Kidney (tissue), 14 donors: Measurements from ENCODE around the gene C1QL3. TPM values are rescaled to one million over a fixed set of nuclear protein-coding genes. Genes with fewer than 3 reads are reported as not detected.

Experiments
- DNase-seq, 5 donors: peaks; one replicate each; pipeline ENCODE4 v3.0.0-alpha.2; 2013 to 2020
- FAIRE-seq: peaks from 2 replicates; lab custom pipeline; 2012; peaks lifted over from hg19 to GRCh38; lab: Jason Lieb, UNC
- H3K27ac ChIP-seq, 2 donors: one replicate each; pipeline ENCODE4 v1.7.0; 2013; ENCODE audit warnings: low read depth in 2 of 2, low read length in 2 of 2, inconsistent platforms in 1 of 2
- H3K27me3 ChIP-seq: one replicate; pipeline ENCODE4 v1.7.1; 2013; ENCODE audit warnings: low read length, inconsistent platforms; ENCODE audit not compliant: control insufficient read depth, insufficient read depth
- H3K36me3 ChIP-seq, 3 donors: one replicate each; pipeline versions ENCODE4 v1.7.0 to v1.7.1; 2013; ENCODE audit warnings: low read length in 3 of 3, control low read depth in 1 of 3, inconsistent platforms in 1 of 3; ENCODE audit not compliant: insufficient read depth in 3 of 3, control insufficient read depth in 2 of 3
- H3K4me1 ChIP-seq, 3 donors: one replicate each; pipeline versions ENCODE4 v1.7.0 to v1.7.1; 2013; ENCODE audit warnings: low read length in 3 of 3, inconsistent platforms in 1 of 3, low read depth in 1 of 3; ENCODE audit not compliant: control insufficient read depth in 2 of 3, insufficient read depth in 2 of 3
- H3K4me3 ChIP-seq, 3 donors: one replicate each; pipeline versions ENCODE4 v1.7.0 to v1.8.1; 2013; ENCODE audit warnings: low read length in 3 of 3, control low read depth in 1 of 3, inconsistent platforms in 1 of 3
- H3K9ac ChIP-seq, 3 donors: one replicate each; pipeline versions ENCODE4 v1.7.0 to v1.7.1; 2013; ENCODE audit warnings: low read length in 3 of 3, control low read depth in 1 of 3, inconsistent platforms in 1 of 3
- H3K9me3 ChIP-seq, 3 donors: one replicate each; pipeline versions ENCODE4 v1.7.0 to v1.7.1; 2013; ENCODE audit warnings: low read length in 3 of 3, control low read depth in 1 of 3, inconsistent platforms in 1 of 3; ENCODE audit not compliant: control insufficient read depth in 2 of 3, insufficient read depth in 1 of 3
- CTCF ChIP-seq: IDR thresholded peaks from 3 replicates; pipeline ENCODE4 v1.5.1; 2012; ENCODE audit warnings: mild to moderate bottlenecking, moderate library complexity, borderline replicate concordance; ENCODE audit not compliant: insufficient read depth; ENCODE audit errors: extremely low read depth
- intact Hi-C: fragments of 100-400 bp; cut with DNase I; formaldehyde crosslinking; loops from one replicate; pipeline ENCODE4 v1.11.1; 2022
- polyA plus RNA-seq: library from polyadenylated mRNA; stranded (reverse); fragments of 350-450 nt; fragmentation: Illumina TruSeq; extraction: RNeasy Lipid Tissue Mini Kit (QIAGEN cat#74804); gene quantifications from one replicate; pipeline ENCODE4 v1.2.3, GENCODE V29; 2014; ENCODE audit warnings: low read depth, low replicate concordance; ENCODE audit not compliant: insufficient read depth
- total RNA-seq: library from RNA; stranded (reverse); fragmentation: NEBNext Ultra II Directional; extraction: Animal tissue kit (Norgen Biotek cat#: 25700); gene quantifications from one replicate; pipeline ENCODE4 v1.2.1, GENCODE V29; 2021
- donor health status: control.
- donor health status: control.
- donor health status: control.
- donor health status: control.
- donor health status: control.
- donor health status: DM: yes; HTN: yes; CAD: no.
- donor health status: Normal renal cell carcinoma (clear cell type).

The C1QL3 gene
- total and polyA plus RNA-seq, 2 donors from 2014 or later, result not detected

- H3K36me3 ChIP-seq, result peaks cover 0 to 8% (median 0%) of the 10 kb centered on the region in 3 donors
- peaks cover 0 to 3% (median 0%) of the 10 kb centered on the region in 3 donors for H3K4me1 ChIP-seq
- no peak overlapping the region for H3K9ac ChIP-seq
- no peak overlapping the region for H3K27ac ChIP-seq
- intact Hi-C loops, result no loop called here
- FAIRE-seq, result no peak
- no peaks in the 10 kb centered on the region for H3K9me3 ChIP-seq
- no peaks in the 10 kb centered on the region for H3K27me3 ChIP-seq
- no peak overlapping the region for H3K4me3 ChIP-seq
- TF ChIP-seq CTCF, result no peak
- DNase-seq, result no peak
These were observed 38.3 kb downstream of the C1QL3 start for GRCh38 chr10:16483241-16483917.

GRCh38 chr10:16481052-16481728 is 40.5 kb downstream of the C1QL3 start:
- no peak for TF ChIP-seq CTCF
- H3K9me3 ChIP-seq, result no peaks in the 10 kb centered on the region
- intact Hi-C loops, result no loop called here
- no peak overlapping the region for H3K27ac ChIP-seq
- peaks cover 0 to 3% (median 0%) of the 10 kb centered on the region in 3 donors for H3K4me1 ChIP-seq
- H3K27me3 ChIP-seq, result no peaks in the 10 kb centered on the region
- H3K36me3 ChIP-seq, result peaks cover 0 to under 1% (median 0%) of the 10 kb centered on the region in 3 donors
- H3K4me3 ChIP-seq, result no peak overlapping the region
- DNase-seq, result peak in 3 of 5 donors; percentile 15 to 73 (median 65)
- no peak overlapping the region for H3K9ac ChIP-seq
- peak; percentile 25 for FAIRE-seq

- DNase-seq, result no peak
- H3K36me3 ChIP-seq, result no peaks in the 10 kb centered on the region
- TF ChIP-seq CTCF, result no peak
These were observed 42.9 kb downstream of the C1QL3 start for GRCh38 chr10:16478801-16479200.

More at GRCh38 chr10:16478801-16479200, 42.9 kb downstream of the C1QL3 start:
- Histone ChIP-seq H3K27me3 (no peaks in the 10 kb centered on the region), H3K9me3 (no peaks in the 10 kb centered on the region), H3K9ac (no peak overlapping the region), H3K27ac (no peak overlapping the region), H3K4me1 (peaks cover 0 to 3% (median 0%) of the 10 kb centered on the region in 3 donors), H3K4me3 (no peak overlapping the region)
- FAIRE-seq, result no peak
- intact Hi-C loops, result no loop called here
